ENCODE data around the gene ELK1.
"Not testable (repeated sequence)": the region's sequence is repeated elsewhere in the genome, so short reads cannot be mapped to it uniquely, and the experiment has no call there.

Gene ELK1

GRCh38 chrX:47607091-47607490 lies 43.3 kb downstream of the ELK1 start:
- DNase-seq (ENCODE audit: extremely low spot score), result no peak
- ChIA-PET POLR2A (no interaction called here), CTCF (no interaction called here)
- no peak for TF ChIP-seq CTCF (IDR thresholded peaks at IDR 0.05; ENCODE audit: control extremely low read depth, extremely low read depth, low read depth, missing control alignments)

GRCh38 chrX:47605024-47605423 lies 45.3 kb downstream of the ELK1 start:
- ChIA-PET POLR2A (no interaction called here), CTCF (no interaction called here)
- TF ChIP-seq CTCF (IDR thresholded peaks at IDR 0.05; ENCODE audit: control extremely low read depth, extremely low read depth, low read depth, missing control alignments), result no peak
- no peak for DNase-seq (ENCODE audit: extremely low spot score)

GRCh38 chrX:47603125-47603524 lies 47.2 kb downstream of the ELK1 start:
- CTCF ChIA-PET; DNase-seq (ENCODE audit: extremely low spot score); POLR2A ChIA-PET: not testable (repeated sequence)

GRCh38 chrX:47597222-47597621 lies 53.1 kb downstream of the ELK1 start:
- ChIA-PET POLR2A (no interaction called here), CTCF (no interaction called here)
- no peak for DNase-seq (ENCODE audit: extremely low spot score)
- TF ChIP-seq CTCF (IDR thresholded peaks at IDR 0.05; ENCODE audit: control extremely low read depth, extremely low read depth, low read depth, missing control alignments), result no peak

GRCh38 chrX:47596256-47596655 lies 54.1 kb downstream of the ELK1 start:
- TF ChIP-seq CTCF (IDR thresholded peaks at IDR 0.05; ENCODE audit: control extremely low read depth, extremely low read depth, low read depth, missing control alignments), result no peak
- POLR2A ChIA-PET, result no interaction called here

GRCh38 chrX:47595716-47596251 lies 54.6 kb downstream of the ELK1 start:
- POLR2A ChIA-PET, result no interaction called here
- no peak for DNase-seq (ENCODE audit: extremely low spot score)
- CTCF ChIA-PET, result no interaction called here
- no peak for TF ChIP-seq CTCF (IDR thresholded peaks at IDR 0.05; ENCODE audit: control extremely low read depth, extremely low read depth, low read depth, missing control alignments)

More at GRCh38 chrX:47596256-47596655, 54.1 kb downstream of the ELK1 start:
- CTCF ChIA-PET, result no interaction called here
- no peak for DNase-seq (ENCODE audit: extremely low spot score)

GRCh38 chrX:47593522-47593921 lies 56.8 kb downstream of the ELK1 start:
- CTCF ChIA-PET, result no interaction called here
- no peak for DNase-seq (ENCODE audit: extremely low spot score)
- no peak for TF ChIP-seq CTCF (IDR thresholded peaks at IDR 0.05; ENCODE audit: control extremely low read depth, extremely low read depth, low read depth, missing control alignments)
- POLR2A ChIA-PET, result no interaction called here
